Measurements from ENCODE around the gene CIPC. TPM values are rescaled to one million over a fixed set of nuclear protein-coding genes. Genes with fewer than 3 reads are reported as not detected.

The CIPC gene
- total RNA-seq, 1 experiment from 2014 or later: 20.6 TPM

- CTCF ChIA-PET: interaction anchor here (1.1 to 2.2 kb wide), 4 partner anchors 27 to 248 kb away, joined by 3 to 10 read pairs (median 6); no protein-coding TSS in a partner anchor
- no TSS peak for BruUV-seq (replicated peaks)
- H4K20me1 ChIP-seq (ENCODE audit: insufficient read depth): no peaks in the 10 kb centered on the region
- no peaks in the 10 kb centered on the region for H3K36me3 ChIP-seq (ENCODE audit: control insufficient read depth in 1 of 2, insufficient read depth in 2 of 2, low read length in 2 of 2)
- H3K79me2 ChIP-seq (ENCODE audit: insufficient read depth, low read length): no peaks in the 10 kb centered on the region
- peak overlapping the region; percentile 15 to 24; a peak in 3 of 4 replicates for H3K4me3 ChIP-seq (replicated peaks in 1 of 2; ENCODE audit: low read depth in 1 of 2, low read length in 2 of 2)
- no peaks in the 10 kb centered on the region for H3K9me3 ChIP-seq (ENCODE audit: control insufficient read depth in 1 of 2, insufficient read depth in 1 of 2, low read depth in 1 of 2, low read length in 2 of 2)
- TF ChIP-seq YY1 (IDR thresholded peaks at IDR 0.05; ENCODE audit: extremely low read depth, insufficient replicate concordance, low read depth, low read length): no peak
- TF ChIP-seq SIN3A (IDR thresholded peaks at IDR 0.05; ENCODE audit: low read depth): no peak
- TF ChIP-seq MAX (IDR thresholded peaks at IDR 0.05): no peak
- TF ChIP-seq SRF (IDR thresholded peaks at IDR 0.05; ENCODE audit: low read depth): no peak
- no peaks in the 10 kb centered on the region for H3K9me2 ChIP-seq (ENCODE audit: insufficient read depth)
- ATAC-seq: no peak
- POLR2A ChIA-PET: interaction anchor here (1.6 kb wide), 1 partner anchor 28 kb away, joined by 5 read pairs; no protein-coding TSS in a partner anchor
- H2AFZ ChIP-seq (ENCODE audit: low read depth, low read length, poor library complexity, severe bottlenecking): no peak overlapping the region
- RAD21 ChIA-PET (ENCODE audit: low non-redundant PET in 1 of 2, low total read pairs in 2 of 2, uncharacterized antibody in 2 of 2, unreplicated experiment in 2 of 2): interaction anchor here in 1 of 2 experiments (0.6 to 1.8 kb wide), 2 partner anchors 26 to 333 kb away, joined by 3 to 8 read pairs; partner anchors contain the start of genes AHSA1 and CIPC
- intact Hi-C loops (cut with micrococcal nuclease): no loop called here
- peak overlapping the region; percentile 45 for H3K27ac ChIP-seq (ENCODE audit: low read depth, low read length)
- no peak for DNase-seq (ENCODE audit: low read depth, low spot score)
- peak overlapping the region; percentile 60 for H3K4me2 ChIP-seq (ENCODE audit: low read length)
- H3K4me1 ChIP-seq (ENCODE audit: control insufficient read depth in 1 of 2, insufficient read depth in 2 of 2, low read length in 2 of 2): peaks cover 48 to 74% of the 10 kb centered on the region in 2 experiments
- peak overlapping the region; percentile 38 for H3K9ac ChIP-seq (ENCODE audit: low read length)
- H3K27me3 ChIP-seq (ENCODE audit: insufficient read depth, low read length): no peaks in the 10 kb centered on the region
Observed at GRCh38 chr14:77124345-77125280, 26.6 kb downstream of the CIPC start.

- no peak overlapping the region for H2AFZ ChIP-seq (ENCODE audit: low read depth, low read length, poor library complexity, severe bottlenecking)
- no peaks in the 10 kb centered on the region for H3K9me3 ChIP-seq (ENCODE audit: control insufficient read depth in 1 of 2, insufficient read depth in 1 of 2, low read depth in 1 of 2, low read length in 2 of 2)
- H3K36me3 ChIP-seq (ENCODE audit: control insufficient read depth in 1 of 2, insufficient read depth in 2 of 2, low read length in 2 of 2): no peaks in the 10 kb centered on the region
- no peak overlapping the region for H3K9ac ChIP-seq (ENCODE audit: low read length)
- peaks cover 48 to 82% of the 10 kb centered on the region in 2 experiments for H3K4me1 ChIP-seq (ENCODE audit: control insufficient read depth in 1 of 2, insufficient read depth in 2 of 2, low read length in 2 of 2)
- POLR2A ChIA-PET: no interaction called here
- RAD21 ChIA-PET (ENCODE audit: low non-redundant PET in 1 of 2, low total read pairs in 2 of 2, uncharacterized antibody in 2 of 2, unreplicated experiment in 2 of 2): no interaction called here
- no peak for DNase-seq (ENCODE audit: low read depth, low spot score)
- intact Hi-C loops (cut with micrococcal nuclease): no loop called here
- no peaks in the 10 kb centered on the region for H4K20me1 ChIP-seq (ENCODE audit: insufficient read depth)
- H3K4me3 ChIP-seq (replicated peaks in 1 of 2; ENCODE audit: low read depth in 1 of 2, low read length in 2 of 2): no peak overlapping the region
- no peaks in the 10 kb centered on the region for H3K79me2 ChIP-seq (ENCODE audit: insufficient read depth, low read length)
- no peak for ATAC-seq
- no peaks in the 10 kb centered on the region for H3K9me2 ChIP-seq (ENCODE audit: insufficient read depth)
- CTCF ChIA-PET: interaction anchor here (1.4 kb wide), 1 partner anchor 26 kb away, joined by 3 read pairs; no protein-coding TSS in a partner anchor
- BruUV-seq (replicated peaks): no TSS peak
- H3K4me2 ChIP-seq (ENCODE audit: low read length): peak overlapping the region; percentile 60
- no peak overlapping the region; the same call in 1 of the 2 replicates for H3K27ac ChIP-seq (ENCODE audit: low read depth, low read length)
- H3K27me3 ChIP-seq (ENCODE audit: insufficient read depth, low read length): no peaks in the 10 kb centered on the region
- TF ChIP-seq CBX3 (IDR thresholded peaks at IDR 0.05; ENCODE audit: low read depth): no peak
- no peak for TF ChIP-seq EZH2 (IDR thresholded peaks at IDR 0.05)
- no peak for TF ChIP-seq SRF (IDR thresholded peaks at IDR 0.05; ENCODE audit: low read depth)
- TF ChIP-seq POLR2AphosphoS5 (IDR thresholded peaks at IDR 0.05; ENCODE audit: low read depth, low read length): no peak
- TF ChIP-seq ELF1 (IDR thresholded peaks at IDR 0.05; ENCODE audit: borderline replicate concordance, low read depth): no peak
- TF ChIP-seq MAX (IDR thresholded peaks at IDR 0.05): no peak
- no peak for TF ChIP-seq ZBTB33 (IDR thresholded peaks at IDR 0.05; ENCODE audit: extremely low read depth, insufficient replicate concordance, low read length)
- TF ChIP-seq EGR1 (IDR thresholded peaks at IDR 0.05; ENCODE audit: low read depth): no peak
Observed at GRCh38 chr14:77125281-77125801, 27.3 kb downstream of the CIPC start.
